Trophoblast cell (in vitro differentiated cells and primary cell): ENCODE measurements around the gene FEM1A.
"Not testable (repeated sequence)": the region's sequence is repeated elsewhere in the genome, so short reads cannot be mapped to it uniquely, and the experiment has no call there.

Experiments used
- DNase-seq, 2 donors: peaks; one replicate each; pipeline ENCODE4 v3.0.0-alpha.2; 2016
- H2AFZ ChIP-seq: 2 replicates; pipeline ENCODE4 v1.6.1; 2013; ENCODE audit warnings: low read length, moderate library complexity, mild to moderate bottlenecking; ENCODE audit not compliant: insufficient read depth, poor library complexity
- H2AK5ac ChIP-seq: 2 replicates; pipeline ENCODE4 v1.6.1; 2013; ENCODE audit warnings: mild to moderate bottlenecking, low read length
- H2BK120ac ChIP-seq: 2 replicates; pipeline ENCODE4 v1.6.1; 2013; ENCODE audit warnings: low read length, mild to moderate bottlenecking, moderate library complexity; ENCODE audit not compliant: insufficient read depth, poor library complexity
- H2BK12ac ChIP-seq: 2 replicates; pipeline ENCODE4 v1.6.1; 2013; ENCODE audit warnings: mild to moderate bottlenecking, low read length, moderate library complexity
- H2BK5ac ChIP-seq: 2 replicates; pipeline ENCODE4 v1.6.1; 2013; ENCODE audit warnings: low read length, low read depth, moderate library complexity, mild to moderate bottlenecking; ENCODE audit not compliant: poor library complexity
- H3K14ac ChIP-seq: 2 replicates; pipeline ENCODE4 v1.6.1; 2013; ENCODE audit warnings: mild to moderate bottlenecking, low read length
- H3K18ac ChIP-seq: 2 replicates; pipeline ENCODE4 v1.6.1; 2013; ENCODE audit warnings: mild to moderate bottlenecking, low read length
- H3K23ac ChIP-seq: 2 replicates; pipeline ENCODE4 v1.6.1; 2013; ENCODE audit warnings: low read length
- H3K27ac ChIP-seq: 2 replicates; pipeline ENCODE4 v1.5.1; 2013; ENCODE audit warnings: low read depth, mild to moderate bottlenecking, inconsistent platforms, low read length, moderate library complexity
- H3K27me3 ChIP-seq: 2 replicates; pipeline ENCODE4 v1.6.1; 2013; ENCODE audit warnings: inconsistent platforms, mild to moderate bottlenecking, low read length, moderate library complexity; ENCODE audit not compliant: insufficient read depth
- H3K36me3 ChIP-seq, 2 experiments: 1 replicate in 1 of 2; 2 replicates in 1 of 2; pipeline ENCODE4 v1.6.1; 2013; ENCODE audit warnings: low read length in 2 of 2, mild to moderate bottlenecking in 2 of 2, moderate library complexity in 1 of 2; ENCODE audit not compliant: insufficient read depth in 2 of 2, control insufficient read depth in 1 of 2
- H3K4ac ChIP-seq: 2 replicates; pipeline ENCODE4 v1.6.1; 2013; ENCODE audit warnings: low read depth, mild to moderate bottlenecking, low read length, moderate library complexity
- H3K4me1 ChIP-seq, 2 experiments: 1 replicate in 1 of 2; 2 replicates in 1 of 2; pipeline ENCODE4 v1.6.1; 2013; ENCODE audit warnings: low read length in 2 of 2, mild to moderate bottlenecking in 2 of 2, moderate library complexity in 1 of 2; ENCODE audit not compliant: insufficient read depth in 2 of 2, control insufficient read depth in 1 of 2
- H3K4me2 ChIP-seq: 2 replicates; pipeline ENCODE4 v1.6.1; 2013; ENCODE audit warnings: inconsistent platforms, mild to moderate bottlenecking, low read length, moderate library complexity
- H3K4me3 ChIP-seq: 2 replicates; pipeline ENCODE4 v1.5.1; 2013; ENCODE audit warnings: mild to moderate bottlenecking, low read depth, low read length, inconsistent platforms
- H3K79me1 ChIP-seq: one replicate; pipeline ENCODE4 v1.6.1; 2013; ENCODE audit warnings: low read length
- H3K79me2 ChIP-seq: 2 replicates; pipeline ENCODE4 v1.6.1; 2013; ENCODE audit warnings: low read length, mild to moderate bottlenecking; ENCODE audit not compliant: control insufficient read depth, insufficient read depth, poor library complexity
- H3K9ac ChIP-seq: 2 replicates; pipeline ENCODE4 v1.6.1; 2013; ENCODE audit warnings: mild to moderate bottlenecking, low read length
- H3K9me3 ChIP-seq: 2 replicates; pipeline ENCODE4 v1.6.1; 2013; ENCODE audit warnings: low read depth, mild to moderate bottlenecking, control low read depth, inconsistent platforms, low read length; ENCODE audit not compliant: insufficient read depth
- H4K12ac ChIP-seq: 2 replicates; pipeline ENCODE4 v1.6.1; 2013; ENCODE audit warnings: low read depth, mild to moderate bottlenecking, low read length, moderate library complexity
- H4K8ac ChIP-seq: 2 replicates; pipeline ENCODE4 v1.6.1; 2013; ENCODE audit warnings: low read depth, mild to moderate bottlenecking, low read length, moderate library complexity
- H4K91ac ChIP-seq: one replicate; pipeline ENCODE4 v1.6.1; 2013; ENCODE audit warnings: low read depth, mild to moderate bottlenecking, low read length, moderate library complexity
- WGBS: extraction: QIAGEN DNeasy Blood & Tissue Kit; methylation state at CpG from one replicate; pipeline ENCODE4 v1.1.7; 2013; ENCODE audit warnings: missing lambda C conversion rate; ENCODE audit not compliant: insufficient read length, insufficient coverage; ENCODE audit errors: extremely low coverage; 5-methylcytosine and 5-hydroxymethylcytosine counted together

FEM1A gene

DNA sequence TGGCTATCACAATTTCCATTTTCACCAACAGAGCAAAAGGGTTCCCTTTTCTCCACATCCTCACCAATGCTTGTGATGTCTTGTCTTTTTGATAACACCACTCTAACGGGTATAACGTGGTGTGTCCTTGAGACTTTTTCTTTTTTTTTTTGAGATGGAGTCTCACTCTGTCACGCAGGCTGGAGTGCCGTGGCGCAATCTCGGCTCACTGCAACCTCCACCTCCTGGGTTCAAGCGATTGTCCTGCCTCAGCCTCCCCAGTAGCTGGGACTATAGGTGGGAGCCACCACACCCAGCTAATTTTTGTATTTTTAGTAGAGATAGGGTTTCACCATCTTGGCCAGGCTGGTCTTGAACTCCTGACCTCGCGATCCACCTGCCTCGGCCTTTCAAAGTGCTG lies 46.4 kb upstream of the FEM1A start:
- not testable (repeated sequence) for H2BK12ac ChIP-seq, H3K4me3 ChIP-seq, H3K27ac ChIP-seq, DNase-seq, H4K8ac ChIP-seq, H3K4ac ChIP-seq, H4K91ac ChIP-seq, H3K79me2 ChIP-seq, H3K23ac ChIP-seq, H2BK120ac ChIP-seq, H3K9me3 ChIP-seq, H3K36me3 ChIP-seq, H2BK5ac ChIP-seq, H3K79me1 ChIP-seq, H2AFZ ChIP-seq, H4K12ac ChIP-seq, H3K4me2 ChIP-seq, H3K27me3 ChIP-seq, H3K9ac ChIP-seq, H3K18ac ChIP-seq, H3K14ac ChIP-seq, H3K4me1 ChIP-seq, H2AK5ac ChIP-seq
- WGBS, result no CpG with 5 or more reads among the region's 10 CpGs

DNA sequence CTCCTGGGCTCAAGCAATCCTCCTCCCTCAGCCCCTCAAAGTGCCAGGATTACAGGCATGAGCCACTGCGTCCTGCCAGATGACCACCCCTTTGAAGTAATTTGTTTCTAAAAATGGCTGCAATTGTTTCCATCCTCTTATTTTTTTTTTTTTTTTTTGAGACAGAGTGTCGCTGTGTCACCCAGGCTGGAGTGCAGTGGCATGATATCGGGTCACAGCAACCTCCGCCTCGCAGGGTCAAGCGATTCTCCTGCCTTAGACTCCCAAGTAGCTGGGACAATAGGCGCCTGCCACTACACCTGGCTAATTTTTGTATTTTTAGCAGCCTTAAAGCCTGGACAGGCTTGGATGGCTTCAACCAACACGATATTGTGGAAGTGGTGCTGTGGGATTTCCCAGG lies 45.5 kb upstream of the FEM1A start:
- Histone ChIP-seq H3K18ac (no peak overlapping the region), H4K8ac (no peak overlapping the region), H2AK5ac (no peak overlapping the region), H2BK12ac (no peak overlapping the region), H4K12ac (no peak overlapping the region), H3K27ac (no peak overlapping the region), H2BK120ac (no peak overlapping the region), H3K27me3 (no peaks in the 10 kb centered on the region), H3K23ac (no peak overlapping the region), H3K79me1 (no peaks in the 10 kb centered on the region), H3K4me3 (no peak overlapping the region), H3K4me2 (no peak overlapping the region), H2AFZ (no peak overlapping the region), H3K4me1 (peaks cover 3 to 8% of the 10 kb centered on the region in 2 experiments), H3K9ac (no peak overlapping the region), H3K4ac (no peak overlapping the region), H3K79me2 (no peaks in the 10 kb centered on the region), H4K91ac (no peak overlapping the region), H3K36me3 (no peaks in the 10 kb centered on the region), H2BK5ac (no peak overlapping the region), H3K14ac (no peak overlapping the region), H3K9me3 (peaks cover 8% of the 10 kb centered on the region)
- no peak for DNase-seq
- no CpG with 5 or more reads among the region's 8 CpGs for WGBS

GRCh38 chr19:4748185-4748584 lies 43.3 kb upstream of the FEM1A start:
- Histone ChIP-seq H2AK5ac (no peak overlapping the region), H3K23ac (no peak overlapping the region), H2BK5ac (no peak overlapping the region), H3K79me2 (no peaks in the 10 kb centered on the region), H3K4me3 (no peak overlapping the region), H3K4me1 (no peaks in the 10 kb centered on the region), H3K4ac (no peak overlapping the region), H2BK120ac (no peak overlapping the region), H3K27me3 (no peaks in the 10 kb centered on the region), H3K4me2 (no peak overlapping the region), H3K36me3 (no peaks in the 10 kb centered on the region), H3K9ac (no peak overlapping the region), H3K9me3 (peaks cover 2% of the 10 kb centered on the region), H4K8ac (no peak overlapping the region), H3K18ac (no peak overlapping the region), H4K12ac (no peak overlapping the region), H3K14ac (no peak overlapping the region), H4K91ac (no peak overlapping the region), H2AFZ (no peak overlapping the region), H3K27ac (no peak overlapping the region), H2BK12ac (no peak overlapping the region), H3K79me1 (no peaks in the 10 kb centered on the region)
- DNase-seq, result no peak
- no CpG with 5 or more reads among the region's 11 CpGs for WGBS

- no peak overlapping the region for H3K18ac ChIP-seq
- H2BK5ac ChIP-seq, result no peak overlapping the region
- no peak overlapping the region for H3K4me3 ChIP-seq
- no peak overlapping the region for H4K91ac ChIP-seq
- no peaks in the 10 kb centered on the region for H3K27me3 ChIP-seq
- no peak overlapping the region for H2AFZ ChIP-seq
- no peak overlapping the region for H2BK12ac ChIP-seq
- no peak overlapping the region for H3K4me2 ChIP-seq
- H4K12ac ChIP-seq, result no peak overlapping the region
- H3K79me1 ChIP-seq, result no peaks in the 10 kb centered on the region
- no peak overlapping the region for H3K14ac ChIP-seq
- H2BK120ac ChIP-seq, result no peak overlapping the region
- WGBS, result no CpG with 5 or more reads among the region's 9 CpGs
- H2AK5ac ChIP-seq, result no peak overlapping the region
- H3K23ac ChIP-seq, result no peak overlapping the region
- H3K27ac ChIP-seq, result no peak overlapping the region
- no peak for DNase-seq
- no peak overlapping the region for H3K9ac ChIP-seq
- H3K4ac ChIP-seq, result no peak overlapping the region
- H3K4me1 ChIP-seq, result no peaks in the 10 kb centered on the region
- H4K8ac ChIP-seq, result no peak overlapping the region
- H3K36me3 ChIP-seq, result no peaks in the 10 kb centered on the region
- peaks cover 2% of the 10 kb centered on the region for H3K9me3 ChIP-seq
- H3K79me2 ChIP-seq, result no peaks in the 10 kb centered on the region
Observed at GRCh38 chr19:4748589-4748988, 42.9 kb upstream of the FEM1A start.
